Measurements from ENCODE around the gene TRAP1. TPM values are rescaled to one million over a fixed set of nuclear protein-coding genes. Genes with fewer than 3 reads are reported as not detected.
"Not testable (repeated sequence)": the region's sequence is repeated elsewhere in the genome, so short reads cannot be mapped to it uniquely, and the experiment has no call there.

Gene TRAP1
- polyA plus RNA-seq, 1 donor = 175 TPM

GRCh38 chr16:3609895-3610697 is 107.2 kb downstream of the TRAP1 start:
- no peak for DNase-seq

- DNase-seq = not testable (repeated sequence)
These were observed 108.3 kb downstream of the TRAP1 start for GRCh38 chr16:3608976-3609375.

GRCh38 chr16:3608069-3608468 is 109.3 kb downstream of the TRAP1 start:
- DNase-seq = no peak

Other genes starting within 250 kb of the TRAP1 start
- not detected for gene C16orf90, start 222.0 kb downstream of the TRAP1 start, polyA plus RNA-seq (ENCODE audit: insufficient read length)
- 17.5 TPM for gene CLUAP1, start 216.5 kb downstream of the TRAP1 start, polyA plus RNA-seq (ENCODE audit: insufficient read length)
- 0.86 TPM for gene NLRC3, start 140.1 kb downstream of the TRAP1 start, polyA plus RNA-seq (ENCODE audit: insufficient read length)
- gene SLX4, start 105.9 kb downstream of the TRAP1 start, polyA plus RNA-seq (ENCODE audit: insufficient read length) = 4.6 TPM
- gene DNASE1, start 62.8 kb downstream of the TRAP1 start, polyA plus RNA-seq (ENCODE audit: insufficient read length) = 19.7 TPM
- gene CREBBP, start 163.2 kb upstream of the TRAP1 start, polyA plus RNA-seq (ENCODE audit: insufficient read length) = 56.5 TPM

Measured in hindlimb muscle (tissue), 1 donor.